H1 (cell line): ENCODE measurements around the gene LHX8. TPM values are rescaled to one million over a fixed set of nuclear protein-coding genes. Genes with fewer than 3 reads are reported as not detected.

Source experiments
- SIN3A ChIP-seq, 2 experiments: IDR thresholded peaks in 1 of 2; conservative IDR thresholded peaks in 1 of 2; 2 replicates each; pipeline ENCODE4 v1.6.1; 2011 to 2012; ENCODE audit warnings: low read length in 2 of 2, improper control_type of control experiment in 1 of 2, low read depth in 1 of 2, mild to moderate bottlenecking in 1 of 2
- polyA plus RNA-seq, 7 experiments: library from polyadenylated mRNA; depleted of rRNA in 3 of 7; stranded (reverse) in 5 of 7; unstranded in 2 of 7; fragments of >200 nt in 5 of 7; fragments of 200-250 nt in 2 of 7; gene quantifications; 1 replicate in 5 of 7; 2 replicates in 1 of 7; 4 replicates in 1 of 7; pipeline versions ENCODE4 v1.2.1 to v1.2.3, GENCODE V29; 2011 to 2013; ENCODE audit warnings: missing spikeins in 2 of 7, mixed read lengths in 2 of 7
- total RNA-seq: library from RNA; stranded (reverse); fragmentation: NEBNext Ultra II Directional; extraction: Animal tissue kit (Norgen Biotek cat#: 25700); gene quantifications from 2 replicates; pipeline ENCODE4 v1.2.1, GENCODE V29; 2021

LHX8 gene
- total and polyA plus RNA-seq, 2 of the 8 experiments (the other 6 are each of a cell fraction or from before 2014, with no cell fraction given), result 0.50 to 1.2 TPM

DNA sequence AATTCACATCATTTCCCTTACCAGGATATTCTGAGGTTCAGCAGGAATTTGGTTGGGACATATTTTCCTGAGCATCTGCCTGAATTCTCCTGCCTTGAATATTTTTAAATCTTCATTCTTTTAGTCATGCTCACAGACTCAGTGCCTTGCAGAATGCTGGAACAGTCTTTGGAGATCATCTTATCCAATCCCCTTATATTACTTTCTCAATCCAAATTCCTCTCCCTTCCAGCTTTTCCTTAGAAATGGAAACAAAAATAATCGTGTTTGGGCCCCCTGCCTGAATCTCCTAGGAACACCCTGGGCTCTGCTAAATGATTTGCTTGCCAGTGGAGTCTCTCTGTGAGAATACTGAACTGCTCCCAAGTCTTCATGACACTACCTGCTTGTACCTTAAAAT, 38.4 kb downstream of the LHX8 start (continued):
- TF ChIP-seq SIN3A (conservative IDR thresholded peaks at IDR 0.05 in 1 of 2, IDR thresholded peaks at IDR 0.05 in 1 of 2; ENCODE audit: low read depth in 1 of 2, low read length in 2 of 2), result no peak
- TF ChIP-seq, all 59 proteins: peak for 0
